ACHN (cell line): ENCODE measurements around the gene PLGRKT.
A peak's percentile ranks its signal among the peaks of the same experiment; 100 is the strongest.
"Not testable (repeated sequence)": the region's sequence is repeated elsewhere in the genome, so short reads cannot be mapped to it uniquely, and the experiment has no call there.

ENCODE experiments used
- DNase-seq: peaks from one replicate; pipeline ENCODE4 v3.0.0-alpha.2; 2015
- in situ Hi-C: cut with HindIII; loops from 2 replicates; pipeline ENCODE4 v1.10.0; 2017; ENCODE audit warnings: low sequenced_read_pairs, low pct_ligation_motif_present, low pct_unique_long_range_greater_than_20kb

Gene PLGRKT

GRCh38 chr9:5338992-5339981, 98.4 kb downstream of the PLGRKT start, which contains the start of gene RLN1:
RLN1 (minus strand) TSS chr9:5339876; CDS start chr9:5339746, 130 bp downstream.
- in situ Hi-C loops, DNase-seq: not testable (repeated sequence)

- in situ Hi-C loops: no loop called here
- no peak for DNase-seq
Observed at GRCh38 chr9:5336688-5337087, 101.0 kb downstream of the PLGRKT start.

- in situ Hi-C loops, DNase-seq: not testable (repeated sequence)
Observed at GRCh38 chr9:5331276-5331675, 106.4 kb downstream of the PLGRKT start.

- DNase-seq: no peak
- in situ Hi-C loops: no loop called here
Observed at GRCh38 chr9:5326893-5327548, 110.7 kb downstream of the PLGRKT start.

GRCh38 chr9:5326187-5326586, 111.5 kb downstream of the PLGRKT start:
- DNase-seq: no peak
- in situ Hi-C loops: no loop called here

GRCh38 chr9:5321601-5322000, 116.1 kb downstream of the PLGRKT start:
- in situ Hi-C loops, DNase-seq: not testable (repeated sequence)

- in situ Hi-C loops: no loop called here
- DNase-seq: peak; percentile 2
Observed at GRCh38 chr9:5321058-5321457, 116.7 kb downstream of the PLGRKT start.

GRCh38 chr9:5316406-5316805, 121.3 kb downstream of the PLGRKT start:
- DNase-seq: not testable (repeated sequence)

GRCh38 chr9:5315187-5315923, 122.4 kb downstream of the PLGRKT start:
- DNase-seq: no peak
- in situ Hi-C loops: no loop called here

More at GRCh38 chr9:5316406-5316805, 121.3 kb downstream of the PLGRKT start:
- in situ Hi-C loops: not testable (repeated sequence)

- DNase-seq: no peak
- in situ Hi-C loops: no loop called here
Observed at GRCh38 chr9:5310851-5311250, 126.9 kb downstream of the PLGRKT start.
